Natural killer cell (primary cell): ENCODE measurements around the gene CAPN8. TPM values are rescaled to one million over a fixed set of nuclear protein-coding genes. Genes with fewer than 3 reads are reported as not detected.

Experiments used
- ATAC-seq, 3 donors: fragments of 150-1000 bp in 2 of 3; fragments of 200-7000 bp in 1 of 3; cut with Tn5 transposase; 1 replicate in 1 of 3; 2 replicates in 2 of 3; pipeline ENCODE4 v1.10.0; 2021; ENCODE audit warnings: mild to moderate bottlenecking in 2 of 3, moderate library complexity in 2 of 3
- DNase-seq, 2 donors: peaks; one replicate each; pipeline versions ENCODE4 v3.0.0 to v3.0.0-alpha.2; 2013 to 2021; ENCODE audit warnings: mixed read lengths in 1 of 2
- H3K27ac ChIP-seq: one replicate; pipeline ENCODE4 v1.5.1; 2013; ENCODE audit warnings: mild to moderate bottlenecking, low read length
- H3K27me3 ChIP-seq: one replicate; pipeline ENCODE4 v1.6.1; 2013; ENCODE audit warnings: low read length; ENCODE audit not compliant: control insufficient read depth, insufficient read depth
- H3K36me3 ChIP-seq: one replicate; pipeline ENCODE4 v1.6.1; 2013; ENCODE audit warnings: low read length; ENCODE audit not compliant: control insufficient read depth, insufficient read depth
- H3K4me1 ChIP-seq: one replicate; pipeline ENCODE4 v1.6.1; 2013; ENCODE audit warnings: low read length; ENCODE audit not compliant: control insufficient read depth, insufficient read depth
- H3K4me3 ChIP-seq: one replicate; pipeline ENCODE4 v1.5.1; 2013; ENCODE audit warnings: low read length
- H3K9me3 ChIP-seq: one replicate; pipeline ENCODE4 v1.6.1; 2013; ENCODE audit warnings: low read length; ENCODE audit not compliant: control insufficient read depth, insufficient read depth
- H3K27ac Mint-ChIP-seq, 2 donors: one replicate each; pipeline ENCODE4 v1.8.0; 2022; ENCODE audit warnings: mild to moderate bottlenecking in 2 of 2, mixed read lengths in 2 of 2, moderate library complexity in 1 of 2
- H3K27me3 Mint-ChIP-seq, 2 donors: one replicate each; pipeline ENCODE4 v1.8.0; 2022; ENCODE audit warnings: low read depth in 2 of 2, mixed read lengths in 2 of 2
- H3K36me3 Mint-ChIP-seq: one replicate; pipeline ENCODE4 v1.8.0; 2022; ENCODE audit warnings: mixed read lengths
- H3K4me1 Mint-ChIP-seq, 2 donors: one replicate each; pipeline ENCODE4 v1.8.0; 2022; ENCODE audit warnings: mixed read lengths in 2 of 2
- H3K4me3 Mint-ChIP-seq: one replicate; pipeline ENCODE4 v1.8.0; 2022; ENCODE audit warnings: mild to moderate bottlenecking, moderate library complexity, mixed read lengths
- H3K9me3 Mint-ChIP-seq, 2 donors: one replicate each; pipeline ENCODE4 v1.8.0; 2022; ENCODE audit warnings: mixed read lengths in 2 of 2
- CTCF ChIP-seq: fragments of 200-600 bp; IDR thresholded peaks from one replicate; pipeline ENCODE4 v1.8.0; 2022; ENCODE audit warnings: antibody characterized with exemption
- WGBS: methylation state at CpG from one replicate; pipeline ENCODE4 v1.1.7; 2013; ENCODE audit warnings: missing lambda C conversion rate; ENCODE audit not compliant: insufficient coverage; 5-methylcytosine and 5-hydroxymethylcytosine counted together
- intact Hi-C: fragments of 100-400 bp; cut with micrococcal nuclease; formaldehyde crosslinking; loops from one replicate; pipeline ENCODE4 v1.14.2; 2022
- total RNA-seq, 4 donors: library from RNA; stranded (reverse); fragments of 120-200 nt in 1 of 4; gene quantifications; one replicate each; pipeline versions ENCODE4 v1.2.3 to v1.2.4, GENCODE V29; 2013 to 2022

CAPN8 gene
- total RNA-seq, 3 donors from 2014 or later (not counting 1 experiment from before 2014, with no cell fraction given) = 0.18 to 6.7 (median 0.84) TPM

- Histone ChIP-seq H3K36me3 (no peaks in the 10 kb centered on the region), H3K9me3 (peaks cover 7% of the 10 kb centered on the region), H3K27ac (no peak overlapping the region), H3K4me1 (no peaks in the 10 kb centered on the region), H3K4me3 (no peak overlapping the region), H3K27me3 (no peaks in the 10 kb centered on the region)
- Mint-ChIP-seq H3K27ac (no peak overlapping the region), H3K4me1 (no peaks in the 10 kb centered on the region), H3K4me3 (no peak overlapping the region), H3K27me3 (peaks cover 5 to 10% of the 10 kb centered on the region in 2 donors), H3K36me3 (no peaks in the 10 kb centered on the region), H3K9me3 (peaks cover 2 to 4% of the 10 kb centered on the region in 2 donors)
- DNase-seq = no peak
- no peak for ATAC-seq
- WGBS = 66% methylated on average over 6 of the region's 7 CpGs
- intact Hi-C loops = no loop called here
- no peak for TF ChIP-seq CTCF
Observed at GRCh38 chr1:223547316-223548114, 118.0 kb downstream of the CAPN8 start.

GRCh38 chr1:223545343-223545742, 120.2 kb downstream of the CAPN8 start:
- peaks cover 2 to 4% of the 10 kb centered on the region in 2 donors for H3K9me3 Mint-ChIP-seq

GRCh38 chr1:223543560-223543959, 121.9 kb downstream of the CAPN8 start:
- intact Hi-C loops = no loop called here
- no peaks in the 10 kb centered on the region for H3K4me1 Mint-ChIP-seq
- no peak overlapping the region for H3K4me3 ChIP-seq
- no peak overlapping the region for H3K27ac Mint-ChIP-seq
- no peak for DNase-seq
- H3K9me3 ChIP-seq = peaks cover 7% of the 10 kb centered on the region
- ATAC-seq = no peak
- no peak for TF ChIP-seq CTCF
- H3K4me1 ChIP-seq = no peaks in the 10 kb centered on the region
- no peak overlapping the region for H3K4me3 Mint-ChIP-seq
- no peaks in the 10 kb centered on the region for H3K27me3 ChIP-seq
- H3K27me3 Mint-ChIP-seq = peaks cover 4 to 10% of the 10 kb centered on the region in 2 donors
- no peaks in the 10 kb centered on the region for H3K36me3 Mint-ChIP-seq
- H3K36me3 ChIP-seq = no peaks in the 10 kb centered on the region
- 83% methylated on average over 4 of the region's 4 CpGs for WGBS
- H3K27ac ChIP-seq = no peak overlapping the region
- H3K9me3 Mint-ChIP-seq = peaks cover under 1% of the 10 kb centered on the region in 2 donors

More at GRCh38 chr1:223545343-223545742, 120.2 kb downstream of the CAPN8 start:
- no peaks in the 10 kb centered on the region for H3K4me1 ChIP-seq
- H3K9me3 ChIP-seq = peaks cover 7% of the 10 kb centered on the region
- DNase-seq (no peak), ATAC-seq (no peak)
- TF ChIP-seq CTCF = no peak
- Mint-ChIP-seq H3K4me3 (no peak overlapping the region), H3K27me3 (peaks cover 5 to 10% of the 10 kb centered on the region in 2 donors), H3K4me1 (no peaks in the 10 kb centered on the region), H3K36me3 (no peaks in the 10 kb centered on the region), H3K27ac (no peak overlapping the region)
- no peak overlapping the region for H3K27ac ChIP-seq
- intact Hi-C loops = no loop called here
- no peak overlapping the region for H3K4me3 ChIP-seq
- no peaks in the 10 kb centered on the region for H3K27me3 ChIP-seq
- WGBS = 93% methylated on average over 4 of the region's 4 CpGs
- H3K36me3 ChIP-seq = no peaks in the 10 kb centered on the region
